Liver (tissue), 9 donors: ENCODE results near the gene PARD6A. TPM values are rescaled to one million over a fixed set of nuclear protein-coding genes. Genes with fewer than 3 reads are reported as not detected.
A peak's percentile ranks its signal among the peaks of the same experiment; 100 is the strongest.

ENCODE experiments used
- DNase-seq: peaks from one replicate; pipeline ENCODE4 v3.0.0-alpha.2; 2017; ENCODE audit warnings: low spot score
- H3K27ac ChIP-seq, 2 donors: one replicate each; pipeline ENCODE4 v1.7.0; 2013; ENCODE audit warnings: inconsistent platforms in 2 of 2, low read length in 2 of 2, control low read depth in 1 of 2, low read depth in 1 of 2, mild to moderate bottlenecking in 1 of 2
- H3K27me3 ChIP-seq, 4 donors: one replicate each; pipeline versions ENCODE4 v1.6.1 to v1.7.0; 2013; ENCODE audit warnings: low read length in 3 of 4, inconsistent platforms in 1 of 4, mild to moderate bottlenecking in 1 of 4, moderate library complexity in 1 of 4; ENCODE audit not compliant: control insufficient read depth in 4 of 4, insufficient read depth in 4 of 4
- H3K36me3 ChIP-seq, 4 donors: one replicate each; pipeline versions ENCODE4 v1.6.1 to v1.7.0; 2013; ENCODE audit warnings: low read length in 3 of 4, mild to moderate bottlenecking in 3 of 4, low read depth in 1 of 4, moderate library complexity in 1 of 4; ENCODE audit not compliant: control insufficient read depth in 4 of 4, insufficient read depth in 3 of 4
- H3K4me1 ChIP-seq, 4 donors: one replicate each; pipeline versions ENCODE4 v1.6.1 to v1.7.0; 2013; ENCODE audit warnings: low read length in 3 of 4, mild to moderate bottlenecking in 3 of 4, moderate library complexity in 1 of 4; ENCODE audit not compliant: control insufficient read depth in 4 of 4, insufficient read depth in 4 of 4
- H3K4me3 ChIP-seq, 3 donors: one replicate each; pipeline versions ENCODE4 v1.6.1 to v1.7.0; 2013; ENCODE audit warnings: low read length in 3 of 3, control low read depth in 1 of 3, low read depth in 1 of 3, mild to moderate bottlenecking in 1 of 3
- H3K9ac ChIP-seq, 2 donors: one replicate each; pipeline ENCODE4 v1.7.0; 2013; ENCODE audit warnings: low read length in 2 of 2, mild to moderate bottlenecking in 2 of 2, moderate library complexity in 2 of 2, control low read depth in 1 of 2, low read depth in 1 of 2
- H3K9me3 ChIP-seq, 4 donors: one replicate each; pipeline versions ENCODE4 v1.6.1 to v1.7.0; 2013; ENCODE audit warnings: low read length in 3 of 4; ENCODE audit not compliant: control insufficient read depth in 4 of 4
- FOXA1 ChIP-seq: IDR thresholded peaks from 2 replicates; pipeline ENCODE4 v1.6.1; 2016; ENCODE audit warnings: antibody characterized with exemption
- NR2F2 ChIP-seq: IDR thresholded peaks from 2 replicates; pipeline ENCODE4 v1.6.1; 2016; ENCODE audit warnings: antibody characterized with exemption
- RXRA ChIP-seq, 2 donors: IDR thresholded peaks; 2 replicates each; pipeline ENCODE4 v1.6.1; 2017 to 2018; ENCODE audit warnings: antibody characterized with exemption in 2 of 2, mild to moderate bottlenecking in 1 of 2
- TAF1 ChIP-seq: conservative IDR thresholded peaks from 2 replicates; pipeline ENCODE4 v1.6.1; 2016; ENCODE audit warnings: antibody characterized with exemption, mild to moderate bottlenecking
- WGBS: extraction: QIAGEN DNeasy Blood & Tissue Kit; methylation state at CpG from one replicate; pipeline ENCODE4 v1.1.7; 2013; 5-methylcytosine and 5-hydroxymethylcytosine counted together
- polyA plus RNA-seq, 2 donors: library from polyadenylated mRNA; stranded (reverse) in 1 of 2; unstranded in 1 of 2; fragments of 200-250 nt in 1 of 2; fragments of >200 nt in 1 of 2; fragmentation: Nextera tagmentation in 1 of 2; extraction: Ambion mirVana in 1 of 2; gene quantifications; one replicate each; pipeline versions ENCODE4 v1.2.1 to v1.2.3, GENCODE V29; 2013 to 2015
- total RNA-seq, 2 donors: library from RNA; depleted of rRNA; stranded (reverse); fragments of >200 nt; gene quantifications; one replicate each; pipeline ENCODE4 v1.2.3, GENCODE V29; 2014
- TF ChIP-seq, protein P1 (sequence below): IDR thresholded peaks from 2 replicates; pipeline ENCODE4 v1.6.1; 2016; ENCODE audit warnings: antibody characterized with exemption, mild to moderate bottlenecking
- TF ChIP-seq, protein P2 (sequence below): fragments of 150-350 bp; IDR thresholded peaks from 2 replicates; pipeline ENCODE4 v1.5.1; 2017; ENCODE audit warnings: improper control_type of control experiment, low read depth, low read length; ENCODE audit not compliant: missing input control
- donor health status: healthy.
- donor health status: healthy.
- donor health status: healthy.
- donor health status: healthy.
- donor health status: healthy.

Gene PARD6A
- total and polyA plus RNA-seq, 4 donors: 0.42 to 2.4 (median 1.8) TPM

DNA sequence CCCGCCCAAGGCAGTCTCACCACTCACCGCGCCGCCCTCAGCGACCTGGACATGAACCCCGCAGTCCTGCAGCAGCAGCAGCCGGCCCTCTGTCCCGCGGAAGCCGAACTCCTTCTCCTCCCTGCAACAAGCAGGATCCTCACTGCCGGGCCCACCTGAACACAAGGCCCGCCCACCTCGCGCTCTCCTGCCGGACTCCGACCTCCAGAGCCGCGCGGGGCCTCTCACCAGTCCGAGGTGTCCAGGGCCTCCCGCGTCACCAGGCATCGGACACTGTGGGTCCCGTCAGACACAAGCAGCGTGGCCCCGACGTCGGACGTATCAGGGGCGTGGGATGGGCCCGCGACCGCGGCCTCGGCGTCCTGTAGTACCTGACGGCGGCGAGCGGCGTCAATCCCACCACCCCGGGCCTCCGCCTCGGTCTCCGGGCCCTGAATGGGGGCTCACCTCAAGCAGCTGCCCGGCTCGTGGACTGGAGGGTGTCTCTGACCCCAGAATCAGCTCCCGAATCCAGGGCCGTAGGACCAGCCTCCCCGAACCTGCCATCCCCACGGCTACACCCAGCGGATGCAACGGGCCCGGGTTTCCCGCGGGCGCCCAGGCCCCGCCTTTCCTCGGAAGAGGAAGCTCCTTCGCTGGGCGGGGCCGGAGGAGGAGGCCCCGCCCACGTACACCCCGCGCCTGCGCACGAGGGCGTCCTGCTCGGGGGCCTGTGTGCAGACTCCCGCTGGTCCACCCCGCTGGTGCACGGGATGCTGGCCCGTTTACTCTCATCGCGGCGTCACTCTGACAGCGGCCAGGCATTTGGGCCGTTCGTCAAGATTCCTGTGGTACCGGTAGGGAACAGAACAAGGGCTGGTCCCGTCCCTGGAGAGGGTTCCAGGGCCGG lies 841 bp upstream of the PARD6A start, which contains the start of gene ACD (continued):
- TF ChIP-seq, protein P1, sequence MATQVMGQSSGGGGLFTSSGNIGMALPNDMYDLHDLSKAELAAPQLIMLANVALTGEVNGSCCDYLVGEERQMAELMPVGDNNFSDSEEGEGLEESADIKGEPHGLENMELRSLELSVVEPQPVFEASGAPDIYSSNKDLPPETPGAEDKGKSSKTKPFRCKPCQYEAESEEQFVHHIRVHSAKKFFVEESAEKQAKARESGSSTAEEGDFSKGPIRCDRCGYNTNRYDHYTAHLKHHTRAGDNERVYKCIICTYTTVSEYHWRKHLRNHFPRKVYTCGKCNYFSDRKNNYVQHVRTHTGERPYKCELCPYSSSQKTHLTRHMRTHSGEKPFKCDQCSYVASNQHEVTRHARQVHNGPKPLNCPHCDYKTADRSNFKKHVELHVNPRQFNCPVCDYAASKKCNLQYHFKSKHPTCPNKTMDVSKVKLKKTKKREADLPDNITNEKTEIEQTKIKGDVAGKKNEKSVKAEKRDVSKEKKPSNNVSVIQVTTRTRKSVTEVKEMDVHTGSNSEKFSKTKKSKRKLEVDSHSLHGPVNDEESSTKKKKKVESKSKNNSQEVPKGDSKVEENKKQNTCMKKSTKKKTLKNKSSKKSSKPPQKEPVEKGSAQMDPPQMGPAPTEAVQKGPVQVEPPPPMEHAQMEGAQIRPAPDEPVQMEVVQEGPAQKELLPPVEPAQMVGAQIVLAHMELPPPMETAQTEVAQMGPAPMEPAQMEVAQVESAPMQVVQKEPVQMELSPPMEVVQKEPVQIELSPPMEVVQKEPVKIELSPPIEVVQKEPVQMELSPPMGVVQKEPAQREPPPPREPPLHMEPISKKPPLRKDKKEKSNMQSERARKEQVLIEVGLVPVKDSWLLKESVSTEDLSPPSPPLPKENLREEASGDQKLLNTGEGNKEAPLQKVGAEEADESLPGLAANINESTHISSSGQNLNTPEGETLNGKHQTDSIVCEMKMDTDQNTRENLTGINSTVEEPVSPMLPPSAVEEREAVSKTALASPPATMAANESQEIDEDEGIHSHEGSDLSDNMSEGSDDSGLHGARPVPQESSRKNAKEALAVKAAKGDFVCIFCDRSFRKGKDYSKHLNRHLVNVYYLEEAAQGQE: no peak
- no peak for TF ChIP-seq NR2F2
- TF ChIP-seq, protein P2, sequence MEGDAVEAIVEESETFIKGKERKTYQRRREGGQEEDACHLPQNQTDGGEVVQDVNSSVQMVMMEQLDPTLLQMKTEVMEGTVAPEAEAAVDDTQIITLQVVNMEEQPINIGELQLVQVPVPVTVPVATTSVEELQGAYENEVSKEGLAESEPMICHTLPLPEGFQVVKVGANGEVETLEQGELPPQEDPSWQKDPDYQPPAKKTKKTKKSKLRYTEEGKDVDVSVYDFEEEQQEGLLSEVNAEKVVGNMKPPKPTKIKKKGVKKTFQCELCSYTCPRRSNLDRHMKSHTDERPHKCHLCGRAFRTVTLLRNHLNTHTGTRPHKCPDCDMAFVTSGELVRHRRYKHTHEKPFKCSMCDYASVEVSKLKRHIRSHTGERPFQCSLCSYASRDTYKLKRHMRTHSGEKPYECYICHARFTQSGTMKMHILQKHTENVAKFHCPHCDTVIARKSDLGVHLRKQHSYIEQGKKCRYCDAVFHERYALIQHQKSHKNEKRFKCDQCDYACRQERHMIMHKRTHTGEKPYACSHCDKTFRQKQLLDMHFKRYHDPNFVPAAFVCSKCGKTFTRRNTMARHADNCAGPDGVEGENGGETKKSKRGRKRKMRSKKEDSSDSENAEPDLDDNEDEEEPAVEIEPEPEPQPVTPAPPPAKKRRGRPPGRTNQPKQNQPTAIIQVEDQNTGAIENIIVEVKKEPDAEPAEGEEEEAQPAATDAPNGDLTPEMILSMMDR: no peak

DNA sequence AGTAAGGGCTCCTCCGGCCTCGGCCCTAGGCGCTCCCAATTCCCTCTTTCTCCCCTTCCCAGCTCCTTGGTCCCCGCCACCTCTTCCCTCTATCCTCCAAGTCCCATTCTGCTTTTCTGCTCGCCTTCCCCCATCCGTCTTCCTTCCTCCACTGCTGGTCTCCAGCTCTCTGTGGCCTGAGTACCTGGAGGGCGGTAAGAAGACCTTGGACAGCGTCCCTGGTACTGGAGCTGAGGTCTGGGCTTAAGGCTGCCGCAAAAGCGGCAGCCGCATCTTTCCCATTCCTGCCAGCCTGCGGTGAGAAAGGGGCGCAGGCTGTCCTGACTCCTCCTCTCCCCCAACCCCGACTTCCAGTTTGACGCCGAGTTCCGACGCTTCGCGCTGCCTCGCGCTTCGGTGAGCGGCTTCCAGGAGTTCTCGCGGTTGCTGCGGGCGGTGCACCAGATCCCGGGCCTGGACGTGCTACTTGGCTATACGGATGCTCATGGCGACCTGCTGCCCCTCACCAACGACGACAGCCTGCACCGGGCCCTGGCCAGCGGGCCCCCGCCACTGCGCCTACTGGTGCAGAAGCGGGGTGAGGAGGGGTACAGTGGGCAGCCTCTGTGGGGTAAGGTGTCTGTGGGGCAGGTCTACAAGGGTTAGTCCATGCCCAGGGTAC lies 471 bp downstream of the PARD6A start:
- TF ChIP-seq, protein P2: peak; percentile 0
- no peak for TF ChIP-seq RXRA (IDR thresholded peaks at IDR 0.05)
- no peak for TF ChIP-seq NR2F2
- TF ChIP-seq, protein P1: peak; percentile 81
- TF ChIP-seq TAF1: no peak
- TF ChIP-seq FOXA1: no peak
- Histone ChIP-seq H3K9me3 (no peaks in the 10 kb centered on the region), H3K9ac (peak overlapping the region in 1 of 2 donors; percentile 8), H3K36me3 (peaks cover 0 to 1% (median 0%) of the 10 kb centered on the region in 4 donors), H3K4me1 (peaks cover 16 to 59% (median 41%) of the 10 kb centered on the region in 4 donors), H3K4me3 (peak overlapping the region in 2 of 3 donors; percentile 47 to 73), H3K27me3 (no peaks in the 10 kb centered on the region), H3K27ac (peak overlapping the region; percentile 44 to 58)
- 31% methylated on average over 39 of the region's 39 CpGs for WGBS
- no peak for DNase-seq
